Superior temporal gyrus (tissue), 1 donor: Measurements from ENCODE around the gene GPR62.

Experiments
- DNase-seq: peaks from one replicate; pipeline ENCODE4 v3.0.0-alpha.2; 2016; ENCODE audit errors: extremely low spot score

GPR62 gene

DNA sequence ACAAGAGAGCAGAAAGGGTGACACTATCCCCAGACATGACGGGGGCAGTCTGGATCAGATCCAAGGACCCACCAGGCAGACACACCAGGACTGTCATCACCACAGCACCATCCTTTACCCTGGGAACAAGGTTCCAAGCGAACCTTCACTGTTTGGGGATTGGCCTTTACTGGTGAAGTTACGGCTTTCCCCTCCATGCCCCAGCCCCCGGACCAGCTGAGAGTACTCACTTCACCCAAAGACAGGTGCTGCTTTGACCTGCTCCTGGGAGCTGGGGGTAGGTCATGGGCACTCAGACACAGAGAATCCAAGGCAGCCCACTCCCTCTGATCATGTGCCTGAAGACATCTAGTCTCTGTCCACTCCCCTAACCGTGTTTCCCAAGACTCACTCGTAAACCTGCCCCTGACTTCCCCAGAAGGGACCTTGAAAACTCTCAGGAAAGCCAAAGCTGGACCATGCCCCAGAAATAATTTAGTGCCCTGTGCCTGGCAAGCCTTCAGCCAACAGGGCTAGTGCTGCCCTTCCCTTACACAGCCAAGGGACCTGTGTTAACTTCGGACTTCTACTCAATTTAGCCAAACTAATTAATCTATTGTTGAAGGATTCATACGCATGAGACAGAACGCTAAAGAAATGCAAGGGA lies 16.3 kb upstream of the GPR62 start:
- no peak for DNase-seq

DNA sequence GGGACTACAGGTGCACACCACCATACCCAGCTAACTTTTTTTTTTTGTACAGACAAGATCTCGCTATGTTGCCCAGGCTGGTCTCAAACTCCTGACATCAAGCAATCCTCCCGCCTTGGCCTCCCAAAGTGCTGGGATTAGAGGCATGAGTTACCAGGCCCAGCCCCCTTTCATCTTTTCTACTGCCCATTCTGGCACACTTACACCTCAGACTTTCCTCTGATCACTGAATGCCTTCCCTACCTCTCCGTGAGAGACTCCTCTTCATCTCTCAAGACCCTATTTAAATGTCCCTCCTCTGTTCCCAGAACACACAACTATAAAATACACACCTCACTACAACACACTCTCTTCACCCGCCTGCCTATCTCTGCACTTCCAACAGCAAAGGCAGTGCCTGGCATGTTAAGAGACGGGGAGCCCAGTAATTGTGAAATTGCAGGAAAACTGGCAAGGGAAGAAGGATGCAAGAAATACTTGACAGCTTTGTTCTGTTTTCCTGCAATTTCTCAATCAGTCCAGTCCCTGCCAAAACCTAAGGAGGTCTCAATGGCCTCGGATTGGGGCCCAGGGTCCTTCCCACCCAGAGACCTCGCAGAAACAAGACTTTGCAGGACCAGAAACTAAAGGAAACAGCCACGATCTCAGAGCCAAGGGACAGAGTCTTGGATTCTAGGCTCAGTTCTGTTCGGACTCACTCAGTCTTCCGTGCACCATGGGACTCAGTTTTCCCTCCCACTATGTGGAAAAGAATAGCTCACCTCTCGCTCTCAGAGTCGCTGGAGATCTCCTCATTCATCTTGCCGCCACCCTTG lies 14.3 kb upstream of the GPR62 start:
- DNase-seq: no peak

DNA sequence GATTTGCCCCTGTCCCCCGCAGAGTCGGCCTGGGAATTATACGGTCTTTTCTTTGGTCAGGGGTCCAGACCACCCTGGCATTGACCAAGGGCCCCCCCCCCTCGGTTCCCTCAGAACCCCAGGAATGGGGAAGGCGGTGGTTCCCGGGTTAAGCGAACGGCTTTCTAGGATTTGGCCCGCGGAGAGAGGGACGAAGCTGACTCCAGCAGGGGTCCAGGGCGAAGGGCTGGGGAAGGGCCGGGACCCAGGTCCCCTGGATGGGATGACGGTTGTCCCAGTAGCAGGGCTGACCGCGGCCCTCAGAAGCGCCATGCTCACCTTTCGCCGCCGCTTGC lies 13.8 kb upstream of the GPR62 start:
- DNase-seq: no peak

DNA sequence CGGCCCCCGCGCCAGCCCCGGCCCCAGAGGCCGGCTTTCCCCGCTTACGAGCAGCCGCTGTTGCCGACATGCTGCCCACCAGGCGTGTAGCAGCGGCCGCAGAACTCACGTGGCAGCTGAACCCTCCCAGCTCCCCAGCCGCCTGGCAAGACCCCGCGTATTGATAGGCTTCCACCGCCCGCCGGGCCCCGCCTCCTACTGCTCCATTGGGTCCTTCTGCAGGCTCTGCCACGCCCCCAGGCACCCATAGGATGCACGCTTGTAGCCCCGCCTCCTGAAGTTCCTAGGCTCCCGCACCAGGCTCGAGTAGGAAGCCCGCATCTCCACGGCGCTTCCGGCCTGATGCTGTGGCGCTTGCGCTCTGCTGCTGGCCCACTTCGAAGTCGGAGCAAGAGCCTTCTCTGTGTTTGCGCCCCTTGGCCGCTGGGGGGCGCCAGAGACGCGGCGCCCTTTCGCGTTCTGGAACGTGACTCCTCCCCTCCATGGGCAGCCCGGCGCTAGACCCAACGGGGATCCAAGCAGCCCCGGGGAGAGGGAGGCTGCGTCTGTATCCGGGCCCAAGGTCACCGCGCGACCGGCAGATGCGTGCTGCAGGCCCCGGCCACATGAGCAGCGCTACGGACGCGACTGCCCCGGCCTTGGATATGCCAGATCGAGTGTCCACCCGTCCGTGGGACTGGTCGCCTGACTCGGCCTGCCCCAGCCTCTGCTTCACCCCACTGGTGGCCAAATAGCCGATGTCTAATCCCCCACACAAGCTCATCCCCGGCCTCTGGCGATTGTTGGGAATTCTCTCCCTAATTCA lies 13.2 kb upstream of the GPR62 start, which contains the start of the genes PARP3 and RRP9:
Gene PARP3, plus strand, starts transcription at position 566 of the 805 bp plus-strand sequence. CDS start 993 bp downstream, outside the sequence.
Gene RRP9, minus strand, starts transcription at position 107 of the 805 bp plus-strand sequence. Its CDS starts 37 bp downstream, at position 70.
- peak; percentile 99 for DNase-seq

- DNase-seq: no peak
Measured at GRCh38 chr3:51942603-51943450, 12.4 kb upstream of the GPR62 start.

DNA sequence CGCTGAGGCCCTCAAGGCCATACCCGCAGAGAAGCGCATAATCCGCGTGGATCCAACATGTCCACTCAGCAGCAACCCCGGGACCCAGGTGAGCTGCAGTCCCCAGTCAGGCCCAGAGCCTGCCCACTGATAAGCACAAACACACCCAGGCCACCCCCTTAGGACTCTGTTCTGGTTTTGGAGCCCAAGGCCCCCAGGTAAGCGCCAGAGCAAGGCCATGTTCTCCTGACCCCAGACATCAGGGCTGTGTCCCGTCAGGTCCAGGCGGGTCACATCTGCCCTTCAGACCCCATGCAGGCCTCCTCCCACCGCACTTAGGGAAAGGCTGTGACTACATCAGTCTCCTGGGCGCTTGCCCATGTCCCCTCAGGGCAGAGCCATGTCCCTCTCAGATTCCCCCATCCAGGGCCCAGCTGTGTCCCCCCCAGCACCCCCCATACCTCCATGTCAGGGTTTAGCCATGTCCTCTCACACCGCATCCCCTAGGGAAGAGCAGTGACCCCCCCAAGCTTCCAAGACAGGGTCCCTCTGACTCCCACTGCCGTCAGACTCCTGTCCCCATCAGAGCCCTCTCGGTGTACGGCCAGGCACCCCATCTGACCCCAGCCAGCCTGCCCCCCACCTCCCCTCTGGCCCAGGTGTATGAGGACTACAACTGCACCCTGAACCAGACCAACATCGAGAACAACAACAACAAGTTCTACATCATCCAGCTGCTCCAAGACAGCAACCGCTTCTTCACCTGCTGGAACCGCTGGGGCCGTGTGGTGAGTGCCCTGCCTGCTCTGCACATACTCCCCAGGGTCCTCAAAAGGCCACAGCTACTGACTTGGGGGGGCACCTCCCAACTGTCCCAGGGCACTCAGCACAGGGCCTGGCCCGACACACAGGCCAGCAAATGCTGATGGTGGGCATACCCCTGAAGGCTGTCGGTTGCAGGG lies 11.5 kb upstream of the GPR62 start:
- no peak for DNase-seq

DNA sequence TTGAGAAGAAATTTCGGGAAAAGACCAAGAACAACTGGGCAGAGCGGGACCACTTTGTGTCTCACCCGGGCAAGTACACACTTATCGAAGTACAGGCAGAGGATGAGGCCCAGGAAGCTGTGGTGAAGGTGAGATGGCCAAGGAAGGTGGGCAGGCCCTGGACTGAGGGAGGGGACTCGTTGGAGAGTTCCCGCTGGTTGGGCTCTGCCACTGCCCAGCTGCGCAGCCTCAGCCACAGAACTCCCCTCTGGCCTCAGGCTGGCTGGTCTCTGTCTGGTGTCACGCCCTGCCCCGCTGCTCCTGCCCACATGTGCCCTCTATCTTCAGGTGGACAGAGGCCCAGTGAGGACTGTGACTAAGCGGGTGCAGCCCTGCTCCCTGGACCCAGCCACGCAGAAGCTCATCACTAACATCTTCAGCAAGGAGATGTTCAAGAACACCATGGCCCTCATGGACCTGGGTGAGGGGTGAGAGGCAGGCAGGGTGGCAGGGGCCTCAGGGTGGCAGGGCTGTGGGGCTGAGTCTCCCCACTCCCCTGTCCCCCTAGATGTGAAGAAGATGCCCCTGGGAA lies 10.6 kb upstream of the GPR62 start:
- DNase-seq: no peak

GRCh38 chr3:51945031-51945840 lies 9.9 kb upstream of the GPR62 start:
- no peak for DNase-seq

DNA sequence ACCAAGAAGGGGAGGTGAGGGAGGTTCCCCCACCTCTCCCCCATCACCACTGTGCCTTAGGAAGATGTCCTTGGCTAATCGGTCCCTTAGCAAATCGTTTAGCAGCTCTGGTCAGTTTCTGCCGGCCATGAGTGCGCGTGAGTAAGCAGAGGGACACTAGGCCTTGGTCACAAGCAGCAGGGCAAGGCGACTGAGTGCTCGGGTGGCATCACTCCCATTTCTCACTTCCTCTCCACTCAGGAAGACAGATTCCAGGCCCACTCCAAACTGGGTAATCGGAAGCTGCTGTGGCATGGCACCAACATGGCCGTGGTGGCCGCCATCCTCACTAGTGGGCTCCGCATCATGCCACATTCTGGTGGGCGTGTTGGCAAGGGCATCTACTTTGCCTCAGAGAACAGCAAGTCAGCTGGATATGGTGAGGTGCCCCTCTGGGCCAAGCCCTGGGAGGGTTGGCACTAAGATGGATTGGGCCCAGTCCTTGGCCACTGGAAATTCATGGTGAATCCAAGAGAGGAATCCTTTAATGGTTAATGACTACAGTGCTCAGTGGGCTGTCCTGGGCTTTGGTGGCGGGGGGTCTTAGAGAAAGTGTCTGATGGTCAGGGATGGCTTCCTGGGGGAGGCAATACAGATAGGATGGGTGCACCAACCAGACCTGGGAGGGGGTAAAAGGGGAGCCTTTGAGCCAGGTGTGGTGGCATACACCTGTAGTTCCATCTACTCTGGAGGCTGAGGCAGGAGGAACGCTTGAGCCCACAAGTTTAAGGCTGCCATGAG lies 9.1 kb upstream of the GPR62 start:
- DNase-seq: no peak

DNA sequence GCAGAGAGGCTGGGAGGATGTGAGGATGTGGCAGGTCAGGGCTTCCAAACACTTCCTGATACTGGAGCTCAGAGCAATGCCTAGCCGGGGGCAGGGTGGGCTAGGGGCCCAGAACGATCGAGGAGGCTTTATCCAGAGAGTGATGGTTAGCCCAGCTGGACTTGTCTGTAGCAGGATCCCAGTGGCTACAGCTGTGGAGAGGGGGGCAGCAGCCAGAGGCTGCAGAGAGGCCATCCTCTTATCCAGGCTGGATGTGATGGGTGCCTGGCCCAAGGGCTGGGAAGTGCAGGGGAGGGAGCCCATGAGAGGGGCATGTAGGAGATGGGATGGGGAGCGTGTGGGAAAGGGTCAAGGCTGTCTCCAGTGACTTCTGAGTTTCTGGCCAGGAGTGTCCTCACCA lies 8.4 kb upstream of the GPR62 start:
- DNase-seq: no peak

GRCh38 chr3:51947215-51947900 lies 7.8 kb upstream of the GPR62 start:
- no peak for DNase-seq

DNA sequence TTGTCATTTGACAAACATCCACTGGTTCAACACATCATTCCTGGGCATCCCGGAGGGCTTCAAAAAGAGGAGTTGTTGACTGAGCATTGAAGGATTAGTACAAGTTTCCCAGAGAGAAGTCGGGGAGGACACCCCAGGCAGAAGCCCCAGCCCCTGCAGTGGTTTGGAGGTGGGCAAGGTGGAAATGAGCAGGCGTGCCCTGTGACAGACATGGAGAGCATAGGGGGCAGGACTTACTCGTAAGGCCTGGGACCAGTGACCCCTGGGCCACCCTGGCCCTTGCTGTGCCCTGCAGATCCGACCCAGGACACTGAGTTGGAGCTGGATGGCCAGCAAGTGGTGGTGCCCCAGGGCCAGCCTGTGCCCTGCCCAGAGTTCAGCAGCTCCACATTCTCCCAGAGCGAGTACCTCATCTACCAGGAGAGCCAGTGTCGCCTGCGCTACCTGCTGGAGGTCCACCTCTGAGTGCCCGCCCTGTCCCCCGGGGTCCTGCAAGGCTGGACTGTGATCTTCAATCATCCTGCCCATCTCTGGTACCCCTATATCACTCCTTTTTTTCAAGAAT lies 7.1 kb upstream of the GPR62 start:
- no peak for DNase-seq

- DNase-seq: no peak
Measured at GRCh38 chr3:51949121-51949520, 6.1 kb upstream of the GPR62 start.

- no peak for DNase-seq
Measured at GRCh38 chr3:51950899-51951298, 4.3 kb upstream of the GPR62 start.

DNA sequence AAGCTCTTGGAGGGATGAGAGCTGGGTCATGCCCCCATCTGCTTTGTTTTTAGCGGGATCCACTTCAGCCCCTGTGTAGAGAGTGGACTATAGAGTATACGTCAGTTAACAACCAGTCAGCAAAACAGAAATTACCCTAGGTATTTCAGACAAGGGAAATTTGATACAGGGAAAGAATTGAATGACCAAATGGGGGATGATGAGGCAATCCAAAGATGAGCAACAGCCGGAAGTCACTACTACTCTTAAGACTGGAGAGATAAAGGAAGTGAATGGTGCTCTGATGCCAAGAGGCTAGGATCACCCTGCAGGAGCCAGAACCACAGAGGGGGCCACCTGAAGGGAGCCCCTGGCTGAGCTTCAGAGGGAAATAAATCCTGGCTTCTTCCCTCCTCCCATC lies 1.7 kb upstream of the GPR62 start:
- DNase-seq: no peak

DNA sequence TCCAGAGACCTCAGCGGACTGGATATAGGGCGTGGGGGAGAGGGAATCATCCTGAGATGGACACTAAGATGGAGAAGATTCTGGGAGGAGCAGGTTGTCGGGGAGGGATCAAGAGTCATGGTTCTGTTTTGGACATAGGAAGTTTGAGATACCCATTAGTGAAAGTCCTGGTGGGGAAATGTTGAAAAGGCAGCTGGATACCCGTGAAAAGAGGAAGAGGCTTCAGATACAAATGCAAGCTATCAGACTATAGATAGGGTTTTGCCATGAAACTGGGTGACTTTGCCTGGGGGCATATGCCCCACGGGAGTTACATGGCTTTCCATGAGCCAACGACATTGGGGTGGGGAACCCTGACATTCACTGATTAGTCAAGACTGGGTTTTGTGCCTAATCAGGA lies 1.1 kb upstream of the GPR62 start:
- peak; percentile 8 for DNase-seq

DNA sequence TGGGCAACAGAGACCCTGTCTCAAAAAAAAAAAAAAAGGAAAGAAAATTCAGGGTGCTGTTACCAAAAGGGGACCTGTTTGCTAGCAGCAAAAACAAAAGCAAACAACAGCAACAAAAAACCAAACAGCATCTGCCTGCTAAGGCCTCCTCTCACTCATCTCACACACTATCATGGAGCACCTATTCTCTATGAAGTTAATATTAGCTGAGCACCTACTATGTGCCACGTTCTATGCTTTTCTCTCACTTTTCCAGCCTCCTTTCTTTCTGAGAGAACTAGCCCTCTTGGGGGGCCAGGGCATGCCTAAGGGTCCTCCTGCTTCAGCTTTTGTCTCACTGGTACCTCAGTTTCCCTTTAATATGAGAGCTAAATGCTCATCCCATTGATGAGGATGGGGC lies 468 bp upstream of the GPR62 start:
- no peak for DNase-seq
